ENCODE results near the gene EXOSC6. TPM values are rescaled to one million over a fixed set of nuclear protein-coding genes. Genes with fewer than 3 reads are reported as not detected.
"Not testable (repeated sequence)": the region's sequence is repeated elsewhere in the genome, so short reads cannot be mapped to it uniquely, and the experiment has no call there.

Gene EXOSC6
- total RNA-seq, 3 donors from 2014 or later: 50.9 to 52.4 (median 52.2) TPM

DNA sequence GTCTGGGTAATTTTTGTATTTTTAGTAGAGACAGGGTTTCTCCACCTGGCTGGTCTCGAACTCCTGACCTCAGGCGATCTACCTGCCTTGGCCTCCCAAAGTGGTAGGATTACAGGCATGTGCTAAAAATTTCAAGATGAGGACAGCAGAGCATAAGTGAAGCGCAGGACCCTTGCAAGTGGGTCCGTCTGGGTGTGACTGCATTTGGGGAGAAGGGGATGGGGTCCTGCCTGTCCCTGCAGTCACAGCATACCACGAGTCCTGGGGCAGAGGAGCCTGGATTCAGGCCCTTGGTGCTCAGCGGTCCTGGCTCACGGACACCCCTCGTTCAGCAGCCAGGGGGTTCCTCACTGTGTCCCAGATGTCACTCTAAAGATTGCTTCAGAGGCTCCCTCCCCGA is 53.5 kb downstream of the EXOSC6 start:
- H3K36me3 Mint-ChIP-seq (ENCODE audit: insufficient read depth); H3K27me3 Mint-ChIP-seq (ENCODE audit: low read depth); ATAC-seq; H3K4me3 Mint-ChIP-seq; DNase-seq; H3K9me3 Mint-ChIP-seq; H3K4me1 Mint-ChIP-seq (ENCODE audit: low read depth): not testable (repeated sequence)

- not testable (repeated sequence) for ATAC-seq; H3K4me1 Mint-ChIP-seq (ENCODE audit: low read depth); H3K27me3 Mint-ChIP-seq (ENCODE audit: low read depth); DNase-seq; H3K36me3 Mint-ChIP-seq (ENCODE audit: insufficient read depth); H3K9me3 Mint-ChIP-seq; H3K4me3 Mint-ChIP-seq
Observed at GRCh38 chr16:70197611-70198010, 54.1 kb downstream of the EXOSC6 start.

Other genes starting within 250 kb of the EXOSC6 start
- 10 to 100 TPM; 15.9 to 34.6 (median 20.9) TPM for gene PDPR, start 137.6 kb downstream of the EXOSC6 start, total RNA-seq
- gene CLEC18C, start 78.2 kb downstream of the EXOSC6 start, total RNA-seq: under 1 TPM in 2 of 3 donors, not detected in 1; 0.38 to 0.53 TPM
- gene AARS1, start 37.6 kb upstream of the EXOSC6 start, total RNA-seq: 100 to 1,000 TPM; 130 to 168 (median 139) TPM
- gene DDX19B, start 47.2 kb upstream of the EXOSC6 start, total RNA-seq: 10 to 100 TPM; 19.7 to 24.4 (median 21.8) TPM
- gene DDX19A, start 95.0 kb upstream of the EXOSC6 start, total RNA-seq: 10 to 100 TPM; 77.5 to 86.6 (median 78.7) TPM
- gene ST3GAL2, start 187.2 kb upstream of the EXOSC6 start, total RNA-seq: 10 to 100 TPM; 15.0 to 18.1 (median 15.6) TPM
- 10 to 100 TPM; 17.7 to 20.5 (median 19.2) TPM for gene FCSK, start 202.7 kb upstream of the EXOSC6 start, total RNA-seq